Uterus (tissue), 2 donors: ENCODE results near the gene MTF1.

Source experiments
- CTCF ChIP-seq, 4 experiments: fragments of 200-600 bp in 2 of 4; fragments of 450-650 bp in 2 of 4; sonication (generic) in 2 of 4; IDR thresholded peaks; one replicate each; pipeline ENCODE4 v1.5.1; 2016 to 2019; ENCODE audit warnings: antibody characterized with exemption in 4 of 4, mild to moderate bottlenecking in 2 of 4, moderate library complexity in 1 of 4
- POLR2A ChIP-seq, 2 donors: fragments of 450-650 bp; IDR thresholded peaks; one replicate each; pipeline ENCODE4 v1.6.1; 2016; ENCODE audit warnings: antibody characterized with exemption in 2 of 2, mild to moderate bottlenecking in 1 of 2, moderate library complexity in 1 of 2

GRCh38 chr1:37867784-37868183 lies 8.4 kb upstream of the MTF1 start:
- no peak for TF ChIP-seq POLR2A (IDR thresholded peaks at IDR 0.05)
- TF ChIP-seq CTCF (IDR thresholded peaks at IDR 0.05): no peak
